Subcutaneous abdominal adipose tissue (tissue), 5 donors: Measurements from ENCODE around the gene TOR2A.
A peak's percentile ranks its signal among the peaks of the same experiment; 100 is the strongest.

Experiments used
- H3K27ac ChIP-seq: one replicate; pipeline ENCODE4 v1.7.0; 2013; ENCODE audit warnings: low read depth, mild to moderate bottlenecking, inconsistent platforms, low read length, moderate library complexity
- H3K27me3 ChIP-seq, 5 donors: one replicate each; pipeline ENCODE4 v1.7.0; 2013; ENCODE audit warnings: low read length in 5 of 5, inconsistent platforms in 1 of 5; ENCODE audit not compliant: control insufficient read depth in 5 of 5, insufficient read depth in 4 of 5
- H3K36me3 ChIP-seq, 5 donors: one replicate each; pipeline ENCODE4 v1.7.0; 2013; ENCODE audit warnings: low read length in 5 of 5; ENCODE audit not compliant: control insufficient read depth in 5 of 5, insufficient read depth in 5 of 5
- H3K4me1 ChIP-seq, 5 donors: one replicate each; pipeline ENCODE4 v1.7.0; 2013; ENCODE audit warnings: low read length in 5 of 5, mild to moderate bottlenecking in 3 of 5, moderate library complexity in 1 of 5; ENCODE audit not compliant: control insufficient read depth in 5 of 5, insufficient read depth in 5 of 5
- H3K4me3 ChIP-seq, 5 donors: one replicate each; pipeline ENCODE4 v1.7.0; 2013; ENCODE audit warnings: low read length in 5 of 5, low read depth in 1 of 5
- H3K9ac ChIP-seq, 5 donors: one replicate each; pipeline ENCODE4 v1.7.0; 2013; ENCODE audit warnings: low read length in 5 of 5, mild to moderate bottlenecking in 4 of 5, moderate library complexity in 3 of 5
- H3K9me3 ChIP-seq, 5 donors: one replicate each; pipeline ENCODE4 v1.7.0; 2013; ENCODE audit warnings: low read length in 5 of 5; ENCODE audit not compliant: control insufficient read depth in 5 of 5
- donor health status: healthy.
- donor health status: healthy.
- donor health status: healthy.
- donor health status: healthy.
- donor health status: healthy.

The TOR2A gene

GRCh38 chr9:127746959-127747569, 12.0 kb upstream of the TOR2A start:
- peaks cover 0 to 80% (median 70%) of the 10 kb centered on the region in 5 donors for H3K36me3 ChIP-seq
- no peak overlapping the region for H3K4me3 ChIP-seq
- no peaks in the 10 kb centered on the region for H3K27me3 ChIP-seq
- no peak overlapping the region for H3K9ac ChIP-seq
- peaks cover 0 to 9% (median 6%) of the 10 kb centered on the region in 5 donors for H3K4me1 ChIP-seq
- no peak overlapping the region for H3K27ac ChIP-seq
- H3K9me3 ChIP-seq = no peaks in the 10 kb centered on the region

GRCh38 chr9:127744398-127745110, 9.5 kb upstream of the TOR2A start:
- Histone ChIP-seq H3K4me3 (no peak overlapping the region), H3K9ac (no peak overlapping the region), H3K9me3 (no peaks in the 10 kb centered on the region), H3K36me3 (peaks cover 0 to 76% (median 62%) of the 10 kb centered on the region in 5 donors), H3K4me1 (peaks cover 6 to 32% (median 19%) of the 10 kb centered on the region in 5 donors), H3K27ac (no peak overlapping the region), H3K27me3 (no peaks in the 10 kb centered on the region)

- Histone ChIP-seq H3K4me3 (no peak overlapping the region), H3K9ac (no peak overlapping the region), H3K4me1 (peaks cover 6 to 32% (median 19%) of the 10 kb centered on the region in 5 donors), H3K9me3 (no peaks in the 10 kb centered on the region), H3K27me3 (no peaks in the 10 kb centered on the region), H3K36me3 (peaks cover 0 to 73% (median 59%) of the 10 kb centered on the region in 5 donors), H3K27ac (no peak overlapping the region)
Observed at GRCh38 chr9:127742435-127743088, 7.5 kb upstream of the TOR2A start.

- Histone ChIP-seq H3K27ac (no peak overlapping the region), H3K4me3 (no peak overlapping the region), H3K27me3 (no peaks in the 10 kb centered on the region), H3K9ac (no peak overlapping the region), H3K9me3 (no peaks in the 10 kb centered on the region), H3K36me3 (peaks cover 0 to 67% (median 54%) of the 10 kb centered on the region in 5 donors), H3K4me1 (peaks cover 8 to 32% (median 24%) of the 10 kb centered on the region in 5 donors)
Observed at GRCh38 chr9:127741831-127742434, 6.8 kb upstream of the TOR2A start.

GRCh38 chr9:127739614-127740330, 4.7 kb upstream of the TOR2A start:
- H3K27ac ChIP-seq = peak overlapping the region; percentile 58
- H3K9me3 ChIP-seq = no peaks in the 10 kb centered on the region
- peaks cover 11 to 39% (median 32%) of the 10 kb centered on the region in 5 donors for H3K4me1 ChIP-seq
- no peak overlapping the region for H3K4me3 ChIP-seq
- H3K9ac ChIP-seq = peak overlapping the region in 1 of 5 donors; percentile 4
- peaks cover 0 to 53% (median 40%) of the 10 kb centered on the region in 5 donors for H3K36me3 ChIP-seq
- no peaks in the 10 kb centered on the region for H3K27me3 ChIP-seq

GRCh38 chr9:127738666-127739065, 3.6 kb upstream of the TOR2A start:
- Histone ChIP-seq H3K27ac (no peak overlapping the region), H3K4me1 (peaks cover 16 to 47% (median 40%) of the 10 kb centered on the region in 5 donors), H3K36me3 (peaks cover 0 to 47% (median 34%) of the 10 kb centered on the region in 5 donors), H3K9me3 (no peaks in the 10 kb centered on the region), H3K4me3 (no peak overlapping the region), H3K27me3 (no peaks in the 10 kb centered on the region), H3K9ac (no peak overlapping the region)

GRCh38 chr9:127735530-127736185, 564 bp upstream of the TOR2A start:
- H3K4me1 ChIP-seq = peaks cover 14 to 31% (median 24%) of the 10 kb centered on the region in 5 donors
- H3K27me3 ChIP-seq = no peaks in the 10 kb centered on the region
- H3K4me3 ChIP-seq = no peak overlapping the region
- peaks cover 0 to 52% (median 41%) of the 10 kb centered on the region in 5 donors for H3K36me3 ChIP-seq
- H3K27ac ChIP-seq = peak overlapping the region; percentile 41
- no peaks in the 10 kb centered on the region for H3K9me3 ChIP-seq
- no peak overlapping the region for H3K9ac ChIP-seq

GRCh38 chr9:127734247-127734746, 797 bp downstream of the TOR2A start:
- Histone ChIP-seq H3K9me3 (no peaks in the 10 kb centered on the region), H3K27ac (peak overlapping the region; percentile 81), H3K9ac (peak overlapping the region in 4 of 5 donors; percentile 41 to 79 (median 72)), H3K36me3 (peaks cover 0 to 51% (median 31%) of the 10 kb centered on the region in 5 donors), H3K4me3 (peak overlapping the region; percentile 36 to 76 (median 71)), H3K4me1 (peaks cover 9 to 21% (median 14%) of the 10 kb centered on the region in 5 donors), H3K27me3 (no peaks in the 10 kb centered on the region)

- Histone ChIP-seq H3K27me3 (no peaks in the 10 kb centered on the region), H3K27ac (no peak overlapping the region), H3K9me3 (no peaks in the 10 kb centered on the region), H3K4me3 (no peak overlapping the region), H3K4me1 (peaks cover 9 to 21% (median 14%) of the 10 kb centered on the region in 5 donors), H3K9ac (peak overlapping the region in 1 of 5 donors; percentile 13), H3K36me3 (peaks cover 0 to 46% (median 28%) of the 10 kb centered on the region in 5 donors)
Observed at GRCh38 chr9:127733614-127734013, 1.5 kb downstream of the TOR2A start.
